Heart right ventricle (tissue), 16 donors: ENCODE measurements around the gene RGL1. TPM values are rescaled to one million over a fixed set of nuclear protein-coding genes. Genes with fewer than 3 reads are reported as not detected.

Experiments used
- ATAC-seq, 8 donors: fragments of 200-7000 bp; cut with Tn5 transposase; one replicate each; pipeline ENCODE4 v1.9.1; 2020; ENCODE audit warnings: mild to moderate bottlenecking in 8 of 8, moderate library complexity in 8 of 8, moderate number of reproducible peaks in 1 of 8
- DNase-seq, 2 donors: peaks; one replicate each; pipeline ENCODE4 v3.0.0-alpha.2; 2020
- H3K27ac ChIP-seq, 10 donors: fragments of 200-600 bp; sonication (generic) in 2 of 10; one replicate each; pipeline versions ENCODE4 v1.5.0 to v1.8.0; 2020 to 2022; ENCODE audit warnings: mild to moderate bottlenecking in 3 of 10
- H3K27me3 ChIP-seq, 7 donors: fragments of 200-600 bp; one replicate each; pipeline ENCODE4 v1.8.0; 2021 to 2022; ENCODE audit warnings: mild to moderate bottlenecking in 2 of 7
- H3K36me3 ChIP-seq, 9 donors: fragments of 200-600 bp; sonication (generic) in 1 of 9; one replicate each; pipeline versions ENCODE4 v1.5.0 to v1.8.0; 2020 to 2022; ENCODE audit warnings: mild to moderate bottlenecking in 2 of 9
- H3K4me1 ChIP-seq, 9 donors: fragments of 200-600 bp; sonication (generic) in 1 of 9; one replicate each; pipeline versions ENCODE4 v1.5.0 to v1.8.0; 2020 to 2022; ENCODE audit warnings: mild to moderate bottlenecking in 4 of 9
- H3K4me3 ChIP-seq, 10 donors: fragments of 200-600 bp; sonication (generic) in 2 of 10; one replicate each; pipeline versions ENCODE4 v1.5.0 to v1.8.0; 2020 to 2022; ENCODE audit warnings: mild to moderate bottlenecking in 7 of 10, moderate library complexity in 2 of 10
- H3K9me3 ChIP-seq, 11 donors: fragments of 200-600 bp in 10 of 11; sonication (generic) in 2 of 11; one replicate each; pipeline versions ENCODE4 v1.5.0 to v1.8.0; 2013 to 2022; ENCODE audit warnings: mild to moderate bottlenecking in 2 of 11, control low read depth in 1 of 11, moderate library complexity in 1 of 11
- CTCF ChIP-seq, 9 donors: fragments of 200-600 bp; sonication (generic) in 2 of 9; IDR thresholded peaks; one replicate each; pipeline versions ENCODE4 v1.5.0 to v1.8.0; 2021 to 2022; ENCODE audit warnings: antibody characterized with exemption in 9 of 9, mild to moderate bottlenecking in 5 of 9, moderate library complexity in 1 of 9
- WGBS, 2 donors: extraction: QIAGEN DNeasy Blood & Tissue Kit; methylation state at CpG; one replicate each; pipeline ENCODE4 v1.1.7; 2013; ENCODE audit warnings: inconsistent platforms in 1 of 2; 5-methylcytosine and 5-hydroxymethylcytosine counted together
- intact Hi-C, 10 donors: fragments of 100-400 bp; cut with DNase I; formaldehyde crosslinking; loops; one replicate each; pipeline versions ENCODE4 v1.11.1 to v1.14.2; 2022
- polyA plus RNA-seq, 2 donors: library from polyadenylated mRNA; stranded (reverse); fragments of 200-250 nt; gene quantifications; one replicate each; pipeline ENCODE4 v1.2.3, GENCODE V29; 2013
- total RNA-seq, 10 donors: library from RNA; stranded (reverse); fragmentation: NEBNext Ultra II Directional in 3 of 10; extraction: Animal tissue kit (Norgen Biotek cat#: 25700) in 3 of 10; gene quantifications; one replicate each; pipeline versions ENCODE4 v1.2.1 to v1.2.4, GENCODE V29; 2021 to 2023
- donor health status: Arrhythmogenic right ventricular cardiomyopathy.
- donor health status: ischemic (EF 13 %, LVEDD 7.1; RV severe dilation, severe dysfunction).
- donor health status: healthy with polysubstance abuse.
- donor health status: DM: no; HTN: yes; CAD: no.
- donor health status: DM: no; HTN: no; CAD: no.
- donor health status: ischemic (EF 25% LVEDD 6.9; RV normal size, moderate dysfunction).
- donor health status: ischemic (EF 25% LVEDD 5.7; RV mildly dilated, moderate dysfunction).
- donor health status: healthy.
- donor health status: DM: yes; HTN: yes; CAD: no.
- donor health status: Ischemic cardiomyopathy.
- donor health status: ischemic (EF 35%, LVEDD 5.7; RV mildly dilated, moderate dysfunction).
- donor health status: nonischemic (EF 11% LVEDD 7.7; RV severe dilation, severe dysfunction).
- donor health status: DM: yes; HTN: yes; CAD: no.
- donor health status: PGD.
- donor health status: ischemic (EF 29% LVEDD 5.4; RV normal size, mild dysfunction).
- donor health status: nonischemic (EF 23%, LVEDD 6.1; RV moderate dilation, normal function).

Gene RGL1
- total and polyA plus RNA-seq, 12 donors: 3.8 to 33.4 (median 18.4) TPM

- no peak for TF ChIP-seq CTCF (IDR thresholded peaks at IDR 0.05)
- no peak for DNase-seq
- Histone ChIP-seq H3K27me3 (no peaks in the 10 kb centered on the region), H3K36me3 (peaks cover 0 to 88% (median 29%) of the 10 kb centered on the region in 9 donors), H3K4me1 (peaks cover 0 to 86% (median 29%) of the 10 kb centered on the region in 9 donors), H3K27ac (peak overlapping the region in 3 of 10 donors; percentile 1 to 43 (median 32)), H3K4me3 (no peak overlapping the region), H3K9me3 (no peaks in the 10 kb centered on the region)
- 86 to 87% methylated on average over 9 of the region's 9 CpGs for WGBS, 2 donors
- ATAC-seq: no peak
- intact Hi-C loops: loop anchor here in 2 of 10 donors (5.0 kb wide), 2 partner anchors 61 to 81 kb away; partner anchors contain the start of gene RGL1 (in 1 of the 2)
Measured at GRCh38 chr1:183887826-183888819, 83.2 kb downstream of the RGL1 start.

GRCh38 chr1:183889095-183889494, 84.2 kb downstream of the RGL1 start:
- Histone ChIP-seq H3K27me3 (no peaks in the 10 kb centered on the region), H3K27ac (peak overlapping the region in 2 of 10 donors; percentile 11 to 23), H3K4me3 (no peak overlapping the region), H3K36me3 (peaks cover 0 to 94% (median 25%) of the 10 kb centered on the region in 9 donors), H3K4me1 (peaks cover 0 to 86% (median 25%) of the 10 kb centered on the region in 9 donors), H3K9me3 (no peaks in the 10 kb centered on the region)
- 63 to 70% methylated on average over 2 of the region's 2 CpGs for WGBS, 2 donors
- intact Hi-C loops: loop anchor here in 2 of 10 donors (5.0 kb wide), 2 partner anchors 62 to 82 kb away; partner anchors contain the start of gene RGL1 (in 1 of the 2)
- no peak for TF ChIP-seq CTCF (IDR thresholded peaks at IDR 0.05)
- ATAC-seq (no peak), DNase-seq (no peak)

- DNase-seq: no peak
- intact Hi-C loops: loop anchor here in 1 of 10 donors (5.0 kb wide), 1 partner anchor 79 kb away; no protein-coding TSS in a partner anchor
- Histone ChIP-seq H3K27me3 (no peaks in the 10 kb centered on the region), H3K4me3 (no peak overlapping the region), H3K4me1 (peaks cover 0 to 86% (median 25%) of the 10 kb centered on the region in 9 donors), H3K9me3 (no peaks in the 10 kb centered on the region), H3K27ac (peak overlapping the region in 2 of 10 donors; percentile 23 to 70), H3K36me3 (peaks cover 0 to 94% (median 17%) of the 10 kb centered on the region in 9 donors)
- no peak for TF ChIP-seq CTCF (IDR thresholded peaks at IDR 0.05)
- ATAC-seq: no peak
- WGBS, 2 donors: 83 to 92% methylated on average over 3 of the region's 3 CpGs
Measured at GRCh38 chr1:183891158-183891856, 86.4 kb downstream of the RGL1 start.

DNA sequence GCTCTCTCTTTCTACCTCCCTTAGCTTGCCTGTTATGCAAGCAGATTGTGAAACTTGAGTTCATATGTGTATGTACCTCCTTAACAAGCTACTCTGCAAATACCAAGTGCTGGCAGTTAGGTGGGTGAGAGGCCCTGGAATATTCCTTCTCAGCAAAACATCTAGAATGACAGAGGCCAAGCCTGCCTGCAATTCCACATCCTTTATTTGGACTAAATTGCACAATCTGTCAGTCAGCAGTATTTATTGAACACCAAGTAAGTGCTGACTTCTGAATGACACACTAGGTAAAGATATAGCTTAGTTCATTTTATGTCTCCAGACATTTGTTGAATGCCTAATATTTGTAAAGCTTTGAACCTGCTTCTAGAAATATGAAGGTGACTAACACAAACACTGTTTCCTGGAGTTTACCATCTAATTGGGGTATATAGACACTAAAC, 87.5 kb downstream of the RGL1 start:
- Histone ChIP-seq H3K27me3 (no peaks in the 10 kb centered on the region), H3K36me3 (peaks cover 0 to 94% (median 17%) of the 10 kb centered on the region in 9 donors), H3K4me1 (peaks cover 0 to 84% (median 24%) of the 10 kb centered on the region in 9 donors), H3K4me3 (no peak overlapping the region), H3K27ac (peak overlapping the region in 2 of 10 donors; percentile 23 to 70), H3K9me3 (no peaks in the 10 kb centered on the region)
- intact Hi-C loops: loop anchor here in 1 of 10 donors (5.0 kb wide), 1 partner anchor 80 kb away; no protein-coding TSS in a partner anchor
- TF ChIP-seq CTCF (IDR thresholded peaks at IDR 0.05): no peak
- no peak for DNase-seq
- peak in 4 of 8 donors; percentile 8 to 67 (median 34) for ATAC-seq
